ENCODE data around the gene B4GALNT2. TPM values are rescaled to one million over a fixed set of nuclear protein-coding genes. Genes with fewer than 3 reads are reported as not detected.
"Not testable (repeated sequence)": the region's sequence is repeated elsewhere in the genome, so short reads cannot be mapped to it uniquely, and the experiment has no call there.

B4GALNT2 gene
- total and polyA plus RNA-seq, 2 of the 8 experiments (the other 6 are each of a cell fraction or from before 2014, with no cell fraction given), result not detected

GRCh38 chr17:49184522-49184921 is 52.0 kb downstream of the B4GALNT2 start:
- not testable (repeated sequence) for H2BK12ac ChIP-seq (ENCODE audit: low read depth, low read length); H3K79me1 ChIP-seq (ENCODE audit: low read depth, low read length); H3K9ac ChIP-seq (replicated peaks in 1 of 4; ENCODE audit: extremely low read depth in 1 of 4, low read depth in 3 of 4, low read length in 3 of 4); H2BK15ac ChIP-seq (ENCODE audit: low read length); H3K56ac ChIP-seq (replicated peaks; ENCODE audit: insufficient read length, low read depth, low read length); H3K36me3 ChIP-seq (ENCODE audit: control insufficient read depth in 2 of 4, insufficient read depth in 4 of 4, low read length in 3 of 4); H3K4me2 ChIP-seq (ENCODE audit: insufficient read depth in 1 of 2, low read depth in 2 of 2, low read length in 2 of 2); H2BK120ac ChIP-seq (replicated peaks; ENCODE audit: low read depth, low read length); H4K5ac ChIP-seq (ENCODE audit: insufficient read length, low read depth, low read length); H3K4me3 ChIP-seq (ENCODE audit: extremely low read depth in 1 of 4, insufficient read depth in 2 of 4, low read depth in 3 of 4, low read length in 4 of 4); H4K91ac ChIP-seq (replicated peaks; ENCODE audit: insufficient read length, low read length); H3K23me2 ChIP-seq (ENCODE audit: low read depth, low read length); H3K4ac ChIP-seq (replicated peaks; ENCODE audit: insufficient read length, low read depth, low read length); H4K20me1 ChIP-seq (replicated peaks in 1 of 2; ENCODE audit: control insufficient read depth in 1 of 2, insufficient read depth in 2 of 2, low read length in 2 of 2); H2BK20ac ChIP-seq (ENCODE audit: low read length); FAIRE-seq; DNase-seq (ENCODE audit: low read depth in 1 of 2, low spot score in 2 of 2); H2BK5ac ChIP-seq (ENCODE audit: low read depth, low read length); H3K27ac ChIP-seq (ENCODE audit: low read depth, low read length); H3K4me1 ChIP-seq (replicated peaks in 1 of 4; ENCODE audit: control insufficient read depth in 3 of 4, insufficient read depth in 4 of 4, low read length in 3 of 4); H3K27me3 ChIP-seq (replicated peaks in 1 of 4; ENCODE audit: control insufficient read depth in 3 of 4, extremely low read depth in 1 of 4, insufficient read depth in 3 of 4, low read length in 3 of 4); H3K14ac ChIP-seq (ENCODE audit: insufficient read length); H3K9me3 ChIP-seq (ENCODE audit: insufficient read depth in 2 of 2, low read depth in 1 of 2, low read length in 1 of 2); H3K18ac ChIP-seq (ENCODE audit: extremely low read depth, low read length); H4K8ac ChIP-seq (ENCODE audit: extremely low read depth, insufficient read depth, low read length); H3K23ac ChIP-seq (ENCODE audit: insufficient read length); H2AFZ ChIP-seq (ENCODE audit: low read length); H2AK5ac ChIP-seq (ENCODE audit: low read depth, low read length); H3K79me2 ChIP-seq (ENCODE audit: control insufficient read depth in 1 of 2, insufficient read depth in 2 of 2, low read length in 2 of 2)
- POLR2A ChIA-PET (ENCODE audit: partially characterized antibody), result interaction anchor here (1.2 to 2.9 kb wide), 2 partner anchors 8 to 269 kb away, joined by 3 to 8 read pairs; no protein-coding TSS in a partner anchor
- CTCF ChIA-PET (ENCODE audit: partially characterized antibody), result interaction anchor here (0.8 kb wide), 1 partner anchor 35 kb away, joined by 3 read pairs; no protein-coding TSS in a partner anchor

GRCh38 chr17:49185381-49185780 is 52.8 kb downstream of the B4GALNT2 start:
- not testable (repeated sequence) for H2BK5ac ChIP-seq (ENCODE audit: low read depth, low read length); H3K9me3 ChIP-seq (ENCODE audit: insufficient read depth in 2 of 2, low read depth in 1 of 2, low read length in 1 of 2); H3K4me1 ChIP-seq (replicated peaks in 1 of 4; ENCODE audit: control insufficient read depth in 3 of 4, insufficient read depth in 4 of 4, low read length in 3 of 4); H3K27ac ChIP-seq (ENCODE audit: low read depth, low read length); H3K4me2 ChIP-seq (ENCODE audit: insufficient read depth in 1 of 2, low read depth in 2 of 2, low read length in 2 of 2); FAIRE-seq; H4K20me1 ChIP-seq (replicated peaks in 1 of 2; ENCODE audit: control insufficient read depth in 1 of 2, insufficient read depth in 2 of 2, low read length in 2 of 2); H2BK12ac ChIP-seq (ENCODE audit: low read depth, low read length); H2BK15ac ChIP-seq (ENCODE audit: low read length); H3K4ac ChIP-seq (replicated peaks; ENCODE audit: insufficient read length, low read depth, low read length); H4K8ac ChIP-seq (ENCODE audit: extremely low read depth, insufficient read depth, low read length); H3K79me2 ChIP-seq (ENCODE audit: control insufficient read depth in 1 of 2, insufficient read depth in 2 of 2, low read length in 2 of 2); H3K27me3 ChIP-seq (replicated peaks in 1 of 4; ENCODE audit: control insufficient read depth in 3 of 4, extremely low read depth in 1 of 4, insufficient read depth in 3 of 4, low read length in 3 of 4); H3K23ac ChIP-seq (ENCODE audit: insufficient read length); H2AFZ ChIP-seq (ENCODE audit: low read length); H3K4me3 ChIP-seq (ENCODE audit: extremely low read depth in 1 of 4, insufficient read depth in 2 of 4, low read depth in 3 of 4, low read length in 4 of 4); H3K14ac ChIP-seq (ENCODE audit: insufficient read length); H3K18ac ChIP-seq (ENCODE audit: extremely low read depth, low read length); H3K56ac ChIP-seq (replicated peaks; ENCODE audit: insufficient read length, low read depth, low read length); H4K91ac ChIP-seq (replicated peaks; ENCODE audit: insufficient read length, low read length); H4K5ac ChIP-seq (ENCODE audit: insufficient read length, low read depth, low read length); H3K36me3 ChIP-seq (ENCODE audit: control insufficient read depth in 2 of 4, insufficient read depth in 4 of 4, low read length in 3 of 4); H2BK20ac ChIP-seq (ENCODE audit: low read length); H2BK120ac ChIP-seq (replicated peaks; ENCODE audit: low read depth, low read length); DNase-seq (ENCODE audit: low read depth in 1 of 2, low spot score in 2 of 2); H3K9ac ChIP-seq (replicated peaks in 1 of 4; ENCODE audit: extremely low read depth in 1 of 4, low read depth in 3 of 4, low read length in 3 of 4); H3K79me1 ChIP-seq (ENCODE audit: low read depth, low read length); H3K23me2 ChIP-seq (ENCODE audit: low read depth, low read length); H2AK5ac ChIP-seq (ENCODE audit: low read depth, low read length)
- 91% methylated on average over 1 of the region's 1 CpG; no CpG with 5 or more reads in 1 of the 2 experiments for WGBS, 2 experiments (ENCODE audit: extremely low coverage in 1 of 2, insufficient coverage in 1 of 2, insufficient read length in 1 of 2, insufficient replicate concordance in 2 of 2, low coverage in 1 of 2, low lambda C conversion rate in 2 of 2, missing lambda C conversion rate in 1 of 2)
- ChIA-PET CTCF (ENCODE audit: partially characterized antibody) (interaction anchor here (1.0 to 1.8 kb wide), 3 partner anchors 10 to 106 kb away, joined by 3 to 5 read pairs (median 3); no protein-coding TSS in a partner anchor), POLR2A (ENCODE audit: partially characterized antibody) (interaction anchor here (0.6 kb wide), 1 partner anchor 225 kb away, joined by 3 read pairs; no protein-coding TSS in a partner anchor)
